Upper lobe of right lung (tissue), 1 donor: ENCODE data around the gene PTPRN2. TPM values are rescaled to one million over a fixed set of nuclear protein-coding genes. Genes with fewer than 3 reads are reported as not detected.

Experiments used
- ATAC-seq: fragments of 200-7000 bp; cut with Tn5 transposase; one replicate; pipeline ENCODE4 v1.9.1; 2020; ENCODE audit warnings: mild to moderate bottlenecking, moderate library complexity
- DNase-seq: peaks from one replicate; pipeline ENCODE4 v3.0.0-alpha.2; 2020
- H3K27ac ChIP-seq: fragments of 200-600 bp; one replicate; pipeline ENCODE4 v1.8.0; 2022
- H3K27me3 ChIP-seq: fragments of 200-600 bp; one replicate; pipeline ENCODE4 v1.8.0; 2022; ENCODE audit warnings: mild to moderate bottlenecking
- H3K36me3 ChIP-seq: fragments of 200-600 bp; one replicate; pipeline ENCODE4 v1.8.0; 2022
- H3K4me1 ChIP-seq: fragments of 200-600 bp; one replicate; pipeline ENCODE4 v1.8.0; 2022
- H3K4me3 ChIP-seq: fragments of 200-600 bp; one replicate; pipeline ENCODE4 v1.8.0; 2022; ENCODE audit warnings: mild to moderate bottlenecking
- H3K9me3 ChIP-seq: fragments of 200-600 bp; one replicate; pipeline ENCODE4 v1.8.0; 2022
- CTCF ChIP-seq: fragments of 200-600 bp; IDR thresholded peaks from one replicate; pipeline ENCODE4 v1.8.0; 2022; ENCODE audit warnings: antibody characterized with exemption
- intact Hi-C: fragments of 100-400 bp; cut with DNase I; formaldehyde crosslinking; loops from one replicate; pipeline ENCODE4 v1.11.0; 2022
- total RNA-seq: library from RNA; stranded (reverse); fragmentation: NEBNext Ultra II Directional; extraction: Animal tissue kit (Norgen Biotek cat#: 25700); gene quantifications from one replicate; pipeline ENCODE4 v1.2.1, GENCODE V29; 2021
- donor health status: DM: no; HTN: yes; CAD: no; lungs with severe emphysema.

Gene PTPRN2
- total RNA-seq, 1 donor from 2014 or later = 4.9 TPM

DNA sequence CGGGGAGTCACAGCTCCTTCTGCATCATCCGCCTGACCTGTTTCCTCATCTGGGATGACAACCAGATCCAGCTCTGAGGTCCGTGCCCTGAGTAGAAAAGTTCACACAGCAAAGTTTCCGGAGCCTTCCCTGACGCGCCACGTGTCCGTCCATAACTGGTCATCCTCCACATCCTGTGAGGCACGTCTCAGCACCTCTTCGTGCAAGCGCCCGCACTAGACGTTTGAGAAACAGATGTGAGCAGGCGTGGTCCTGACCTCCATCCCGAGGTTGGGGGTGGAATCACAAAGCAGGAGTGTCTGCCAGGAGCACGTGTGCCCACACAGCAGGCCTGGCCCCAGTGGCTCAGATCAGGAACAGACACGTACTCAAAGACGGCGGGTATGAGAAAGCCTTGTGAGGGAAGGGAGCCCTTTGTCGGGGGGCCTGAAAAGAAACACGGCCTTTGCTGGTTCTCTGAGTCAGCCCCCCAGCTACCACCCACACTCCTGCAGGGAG, 730.0 kb downstream of the PTPRN2 start:
- ATAC-seq (no peak), DNase-seq (no peak)
- Histone ChIP-seq H3K27me3 (no peaks in the 10 kb centered on the region), H3K36me3 (no peaks in the 10 kb centered on the region), H3K9me3 (no peaks in the 10 kb centered on the region), H3K4me3 (no peak overlapping the region), H3K4me1 (no peaks in the 10 kb centered on the region), H3K27ac (no peak overlapping the region)
- TF ChIP-seq CTCF = no peak
- intact Hi-C loops = no loop called here

GRCh38 chr7:157856873-157857577, 730.6 kb downstream of the PTPRN2 start:
- no peak for TF ChIP-seq CTCF
- peaks cover under 1% of the 10 kb centered on the region for H3K4me1 ChIP-seq
- no peaks in the 10 kb centered on the region for H3K9me3 ChIP-seq
- H3K4me3 ChIP-seq = no peak overlapping the region
- no peak overlapping the region for H3K27ac ChIP-seq
- intact Hi-C loops = no loop called here
- DNase-seq = no peak
- H3K27me3 ChIP-seq = no peaks in the 10 kb centered on the region
- no peaks in the 10 kb centered on the region for H3K36me3 ChIP-seq
- ATAC-seq = no peak

DNA sequence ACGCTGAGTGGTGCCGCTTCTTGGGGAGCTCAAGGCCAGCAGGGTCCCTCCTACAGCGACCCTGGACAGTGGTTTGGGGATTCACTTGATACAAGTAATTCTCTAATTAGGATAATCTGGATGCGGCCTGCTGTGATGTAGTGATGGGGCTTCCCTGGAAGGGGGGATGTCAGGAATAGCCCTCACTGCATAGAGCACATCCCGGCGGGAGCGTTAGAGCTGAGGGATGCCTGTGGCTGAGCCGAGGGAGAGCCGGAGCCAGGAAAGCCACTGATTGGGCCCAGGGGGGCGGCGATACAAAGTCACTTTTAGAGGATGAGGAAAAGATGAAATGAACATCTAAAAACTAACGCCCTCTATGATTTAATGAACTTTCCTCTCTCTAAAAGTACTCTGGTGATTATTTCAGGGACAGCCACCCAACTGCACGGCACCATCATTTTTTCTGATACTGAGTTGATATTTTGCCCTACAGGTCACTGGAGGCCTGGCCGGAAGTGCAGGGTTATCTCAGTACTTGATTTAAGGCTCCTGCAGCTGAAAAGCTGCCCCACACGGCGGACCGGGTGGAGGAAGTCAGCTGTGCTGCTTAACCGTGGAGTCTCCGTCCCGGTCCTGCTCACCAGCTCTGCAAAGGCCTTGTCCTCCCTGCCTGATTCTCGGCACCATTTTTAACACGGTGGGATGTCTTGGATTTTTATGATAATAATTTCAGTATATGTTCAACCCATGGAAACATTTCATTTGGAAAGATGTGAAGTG, 732.0 kb downstream of the PTPRN2 start:
- Histone ChIP-seq H3K9me3 (no peaks in the 10 kb centered on the region), H3K27me3 (no peaks in the 10 kb centered on the region), H3K4me1 (peaks cover 4% of the 10 kb centered on the region), H3K27ac (no peak overlapping the region), H3K36me3 (no peaks in the 10 kb centered on the region), H3K4me3 (peak overlapping the region; percentile 28)
- ATAC-seq (peak; percentile 5), DNase-seq (no peak)
- TF ChIP-seq CTCF = no peak
- intact Hi-C loops = no loop called here

- H3K4me3 ChIP-seq = peak overlapping the region; percentile 28
Measured at GRCh38 chr7:157855016-157855415, 732.6 kb downstream of the PTPRN2 start.

More at GRCh38 chr7:157855016-157855415, 732.6 kb downstream of the PTPRN2 start:
- intact Hi-C loops = no loop called here
- H3K9me3 ChIP-seq = no peaks in the 10 kb centered on the region
- peaks cover 4% of the 10 kb centered on the region for H3K4me1 ChIP-seq
- no peak for TF ChIP-seq CTCF
- no peaks in the 10 kb centered on the region for H3K27me3 ChIP-seq
- DNase-seq (no peak), ATAC-seq (no peak)
- no peaks in the 10 kb centered on the region for H3K36me3 ChIP-seq
- H3K27ac ChIP-seq = no peak overlapping the region
